ENCODE results near the gene DNAJB6.

The DNAJB6 gene

DNA sequence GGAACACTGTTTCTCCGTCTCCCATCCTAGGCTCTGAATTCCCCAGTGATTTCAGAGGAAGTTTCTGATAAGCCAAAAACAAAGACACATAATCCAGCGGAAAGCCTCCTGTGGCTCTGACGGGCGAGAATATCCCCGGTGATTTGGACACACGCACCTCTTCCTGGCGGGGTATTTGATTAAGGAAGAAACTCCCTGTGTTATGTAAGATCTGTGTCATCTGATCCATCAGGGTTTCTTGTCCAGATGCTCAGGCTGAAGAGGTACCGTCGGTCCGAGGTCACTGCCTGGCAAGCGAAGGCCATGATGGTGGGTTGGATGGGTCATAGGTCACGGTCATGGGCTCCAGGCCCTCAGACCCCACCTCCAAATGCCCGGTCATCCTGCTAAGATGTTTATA is 39.6 kb upstream of the DNAJB6 start:
- no peak overlapping the region for H3K27ac ChIP-seq
- TF ChIP-seq, protein P1, sequence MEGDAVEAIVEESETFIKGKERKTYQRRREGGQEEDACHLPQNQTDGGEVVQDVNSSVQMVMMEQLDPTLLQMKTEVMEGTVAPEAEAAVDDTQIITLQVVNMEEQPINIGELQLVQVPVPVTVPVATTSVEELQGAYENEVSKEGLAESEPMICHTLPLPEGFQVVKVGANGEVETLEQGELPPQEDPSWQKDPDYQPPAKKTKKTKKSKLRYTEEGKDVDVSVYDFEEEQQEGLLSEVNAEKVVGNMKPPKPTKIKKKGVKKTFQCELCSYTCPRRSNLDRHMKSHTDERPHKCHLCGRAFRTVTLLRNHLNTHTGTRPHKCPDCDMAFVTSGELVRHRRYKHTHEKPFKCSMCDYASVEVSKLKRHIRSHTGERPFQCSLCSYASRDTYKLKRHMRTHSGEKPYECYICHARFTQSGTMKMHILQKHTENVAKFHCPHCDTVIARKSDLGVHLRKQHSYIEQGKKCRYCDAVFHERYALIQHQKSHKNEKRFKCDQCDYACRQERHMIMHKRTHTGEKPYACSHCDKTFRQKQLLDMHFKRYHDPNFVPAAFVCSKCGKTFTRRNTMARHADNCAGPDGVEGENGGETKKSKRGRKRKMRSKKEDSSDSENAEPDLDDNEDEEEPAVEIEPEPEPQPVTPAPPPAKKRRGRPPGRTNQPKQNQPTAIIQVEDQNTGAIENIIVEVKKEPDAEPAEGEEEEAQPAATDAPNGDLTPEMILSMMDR (conservative IDR thresholded peaks at IDR 0.05) = no peak
- no peak for TF ChIP-seq ZFX (IDR thresholded peaks at IDR 0.05)

DNA sequence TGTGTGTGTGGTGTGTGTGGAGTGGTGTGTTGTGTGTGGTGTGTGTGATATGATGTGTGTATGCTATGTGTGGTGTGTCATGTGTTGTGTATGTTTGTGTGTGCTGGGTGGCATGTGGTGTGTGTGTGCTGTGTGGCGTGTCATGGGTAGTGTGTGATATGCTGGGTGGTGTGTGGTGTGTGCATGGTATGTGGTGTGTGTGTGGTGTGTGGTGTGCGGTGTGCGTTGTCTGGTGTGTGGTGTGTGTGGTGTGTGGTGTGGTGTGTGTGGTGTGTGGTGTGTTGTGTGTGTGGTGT is 37.5 kb upstream of the DNAJB6 start:
- no peak for TF ChIP-seq ZFX (IDR thresholded peaks at IDR 0.05)
- TF ChIP-seq, protein P1 (conservative IDR thresholded peaks at IDR 0.05) = no peak
- H3K27ac ChIP-seq = no peak overlapping the region

DNA sequence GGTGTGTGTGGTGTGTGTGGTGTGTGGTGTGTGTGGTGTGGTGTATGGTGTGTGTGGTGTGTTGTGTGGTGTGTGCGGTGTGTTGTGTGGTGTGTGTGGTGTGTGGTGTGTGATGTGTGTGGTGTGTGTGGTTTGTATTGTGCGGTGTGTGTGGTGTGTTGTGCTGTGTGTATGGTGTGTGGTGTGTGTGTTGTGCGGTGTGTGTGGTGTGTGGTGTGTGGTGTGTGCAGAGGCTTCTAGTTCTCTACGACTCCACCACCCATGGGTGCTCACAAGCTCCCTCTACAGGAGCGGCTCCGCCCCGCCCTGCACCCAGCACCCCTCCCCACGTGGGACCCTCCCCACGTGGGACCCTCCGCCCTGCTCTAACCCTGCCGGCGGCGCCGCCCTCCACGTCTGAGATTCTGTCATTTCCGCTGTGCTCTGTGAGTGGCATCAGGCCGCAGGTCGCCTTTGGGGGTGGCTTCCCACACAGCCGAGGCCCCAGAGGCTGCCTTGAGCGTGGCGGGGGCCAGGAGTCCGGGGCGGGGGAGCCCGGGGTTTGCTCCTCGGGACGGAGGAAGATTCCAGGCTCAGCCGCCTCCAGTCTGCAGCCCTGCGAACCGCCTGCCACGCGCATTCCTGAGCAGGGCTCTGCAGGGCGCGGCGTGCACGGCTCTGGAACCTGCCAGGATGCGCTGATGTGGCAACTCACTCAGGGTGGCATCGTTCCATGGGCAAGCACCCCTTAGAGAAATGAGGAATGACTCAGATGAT is 37.0 kb upstream of the DNAJB6 start:
- no peak overlapping the region for H3K27ac ChIP-seq

DNA sequence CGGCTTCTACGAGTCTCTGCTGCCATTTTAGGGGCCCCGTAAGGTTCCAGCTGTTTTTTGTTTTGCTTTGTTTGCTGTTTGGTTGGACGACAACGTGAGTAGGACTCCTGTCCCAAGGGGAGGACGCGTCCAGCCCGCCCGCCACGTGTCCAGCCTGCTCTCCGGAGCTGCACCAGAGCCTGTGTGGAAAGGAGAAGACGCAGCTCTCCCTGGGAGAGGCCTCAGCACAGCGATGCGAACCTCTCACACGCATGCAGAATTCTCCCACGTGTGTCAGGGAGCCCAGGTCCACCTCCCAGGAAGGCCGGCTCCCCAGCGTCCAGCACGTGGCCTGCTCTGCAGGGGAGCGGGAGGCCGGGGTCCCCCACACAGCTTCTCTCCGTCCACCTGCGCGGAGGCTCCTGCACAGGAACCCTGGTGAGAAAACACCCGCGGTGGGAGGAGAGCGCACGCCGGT is 36.4 kb upstream of the DNAJB6 start:
- TF ChIP-seq ZFX (IDR thresholded peaks at IDR 0.05) = no peak
- no peak overlapping the region for H3K27ac ChIP-seq

More for the DNA sequence above, 37.0 kb upstream of the DNAJB6 start:
- TF ChIP-seq, protein P1 (conservative IDR thresholded peaks at IDR 0.05) = no peak
- TF ChIP-seq ZFX (IDR thresholded peaks at IDR 0.05) = no peak

DNA sequence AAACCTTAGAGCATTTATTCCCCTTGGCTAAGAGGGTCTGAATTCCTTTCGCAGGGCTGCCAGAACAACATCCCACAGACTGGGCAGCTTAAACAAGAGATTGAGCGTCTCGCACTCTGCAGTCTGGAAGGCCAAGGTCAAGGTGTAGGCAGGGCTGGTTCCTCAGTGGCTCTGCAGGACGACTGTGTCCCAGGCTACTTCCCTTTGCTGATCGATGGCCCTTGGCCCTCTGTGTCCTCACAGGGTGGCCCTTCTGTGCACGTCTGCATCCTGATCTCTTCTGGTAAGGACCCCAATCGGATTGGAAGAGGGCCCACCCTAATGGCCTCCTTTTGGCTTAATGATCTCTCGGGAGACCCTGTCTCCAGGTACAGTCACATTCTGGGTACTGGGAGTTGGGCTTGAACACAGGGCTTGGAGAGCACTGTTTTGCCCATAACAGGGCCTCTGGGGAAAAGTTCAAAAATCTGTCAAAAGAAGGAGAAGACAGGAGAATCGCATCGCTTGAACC is 35.1 kb upstream of the DNAJB6 start:
- peak overlapping the region; percentile 36 for H3K27ac ChIP-seq
- no peak for TF ChIP-seq ZFX (IDR thresholded peaks at IDR 0.05)
- TF ChIP-seq, protein P1 (conservative IDR thresholded peaks at IDR 0.05) = no peak

DNA sequence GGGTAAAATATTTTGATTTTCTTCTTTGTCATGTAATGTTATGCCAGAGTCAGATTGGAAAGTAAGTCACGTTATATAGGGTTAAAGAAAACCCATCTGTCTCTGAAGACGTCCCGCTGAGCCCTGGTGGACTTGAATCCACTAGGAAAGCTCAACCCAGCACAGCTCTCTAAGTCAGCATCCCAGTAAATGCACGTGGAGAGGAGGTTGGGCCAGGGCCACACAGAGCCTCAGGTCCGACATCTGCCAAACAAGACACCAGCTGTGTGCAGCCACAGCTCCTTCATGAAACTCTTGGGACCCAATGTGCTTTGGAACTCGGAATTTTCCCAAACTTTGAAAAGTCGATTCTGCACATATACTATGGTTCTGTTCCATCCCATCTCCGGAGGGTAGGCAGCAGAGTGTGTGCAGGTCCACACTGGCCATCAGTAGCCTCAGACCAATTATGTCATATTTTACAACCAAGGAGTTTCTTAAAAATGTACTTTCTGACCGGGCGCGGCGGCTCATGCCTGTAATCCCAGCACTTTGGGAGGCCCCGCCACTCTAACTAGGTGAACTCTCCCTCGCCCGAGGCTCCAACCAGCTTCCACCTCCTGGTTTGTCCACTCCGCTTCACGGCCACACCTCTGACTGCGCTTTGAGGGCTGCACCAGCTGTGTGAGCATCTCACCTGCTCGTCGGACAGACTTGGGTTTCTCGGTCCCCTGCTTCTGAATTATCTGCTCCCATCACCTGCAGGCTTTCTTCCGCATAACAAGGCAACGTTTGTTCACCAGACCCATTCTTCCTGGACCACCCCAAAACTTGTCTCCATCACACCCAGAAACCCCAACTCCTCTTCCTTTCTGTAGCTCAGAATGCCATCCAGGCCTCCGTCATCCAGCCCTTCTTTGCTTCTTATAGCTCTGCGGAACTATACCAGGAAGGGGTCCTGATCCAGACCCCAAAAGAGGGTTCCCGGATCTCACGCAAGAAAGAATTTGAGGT is 29.7 kb upstream of the DNAJB6 start:
- H3K27ac ChIP-seq = no peak overlapping the region
- TF ChIP-seq ZFX (IDR thresholded peaks at IDR 0.05) = no peak
- TF ChIP-seq, protein P1 (conservative IDR thresholded peaks at IDR 0.05) = no peak

DNA sequence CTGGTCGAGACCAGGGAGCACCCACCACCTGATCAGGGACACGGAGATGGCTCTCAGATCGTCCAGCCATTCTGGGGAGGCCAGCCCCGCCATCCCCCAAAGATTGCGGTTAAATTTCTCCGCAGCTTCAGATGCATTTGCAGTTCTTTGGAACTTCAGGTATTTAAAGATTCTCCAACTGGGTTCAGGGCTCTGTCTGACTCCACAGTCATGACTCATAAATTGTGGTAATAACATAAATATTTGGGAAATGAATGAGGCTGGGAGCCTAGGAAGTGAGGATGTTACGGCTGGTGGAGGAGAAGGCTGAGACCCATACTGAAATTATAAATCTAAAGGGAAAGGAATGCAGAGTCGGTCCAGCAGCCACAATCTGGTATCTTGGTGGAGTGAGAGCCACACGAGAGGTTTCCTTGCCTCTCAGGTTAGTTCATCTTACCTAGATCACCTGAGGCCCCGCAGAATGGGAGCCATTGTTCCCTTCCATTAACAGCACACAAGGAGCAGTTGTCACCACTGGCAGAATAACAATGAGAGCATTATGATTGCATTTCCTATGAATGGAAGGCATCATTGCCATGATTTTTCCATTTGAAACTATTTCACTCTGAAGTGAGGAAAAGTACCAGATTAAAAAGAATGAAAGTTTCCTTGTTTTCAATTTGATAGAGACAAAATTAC is 26.7 kb upstream of the DNAJB6 start:
- H3K27ac ChIP-seq = no peak overlapping the region
- no peak for TF ChIP-seq ZFX (IDR thresholded peaks at IDR 0.05)
- TF ChIP-seq, protein P1 (conservative IDR thresholded peaks at IDR 0.05) = no peak

Data from C4-2B (cell line).